Measurements from ENCODE around the gene HORMAD2.

- TF ChIP-seq POLR2A (IDR thresholded peaks at IDR 0.05): no peak
- no peak for TF ChIP-seq CTCF (IDR thresholded peaks at IDR 0.05 in 4 of 5, conservative IDR thresholded peaks at IDR 0.05 in 1 of 5)
Observed at GRCh38 chr22:30116362-30117117, 36.3 kb downstream of the HORMAD2 start.

Data from gastrocnemius medialis (tissue), 4 donors.